Stimulated activated CD8-positive, alpha-beta memory T cell treated with anti-CD3 and anti-CD28 coated beads, Interleukin-7, amount 100 ng/mL, for 4 hours (primary cell): ENCODE data around the gene B3GLCT.
"Not testable (repeated sequence)": the region's sequence is repeated elsewhere in the genome, so short reads cannot be mapped to it uniquely, and the experiment has no call there.

Experiments used
- DNase-seq, 2 donors: peaks; one replicate each; pipeline ENCODE4 v3.0.0-alpha.2; 2020; ENCODE audit warnings: low read depth in 2 of 2

The B3GLCT gene

GRCh38 chr13:31278869-31279268 is 79.1 kb downstream of the B3GLCT start:
- DNase-seq = no peak

DNA sequence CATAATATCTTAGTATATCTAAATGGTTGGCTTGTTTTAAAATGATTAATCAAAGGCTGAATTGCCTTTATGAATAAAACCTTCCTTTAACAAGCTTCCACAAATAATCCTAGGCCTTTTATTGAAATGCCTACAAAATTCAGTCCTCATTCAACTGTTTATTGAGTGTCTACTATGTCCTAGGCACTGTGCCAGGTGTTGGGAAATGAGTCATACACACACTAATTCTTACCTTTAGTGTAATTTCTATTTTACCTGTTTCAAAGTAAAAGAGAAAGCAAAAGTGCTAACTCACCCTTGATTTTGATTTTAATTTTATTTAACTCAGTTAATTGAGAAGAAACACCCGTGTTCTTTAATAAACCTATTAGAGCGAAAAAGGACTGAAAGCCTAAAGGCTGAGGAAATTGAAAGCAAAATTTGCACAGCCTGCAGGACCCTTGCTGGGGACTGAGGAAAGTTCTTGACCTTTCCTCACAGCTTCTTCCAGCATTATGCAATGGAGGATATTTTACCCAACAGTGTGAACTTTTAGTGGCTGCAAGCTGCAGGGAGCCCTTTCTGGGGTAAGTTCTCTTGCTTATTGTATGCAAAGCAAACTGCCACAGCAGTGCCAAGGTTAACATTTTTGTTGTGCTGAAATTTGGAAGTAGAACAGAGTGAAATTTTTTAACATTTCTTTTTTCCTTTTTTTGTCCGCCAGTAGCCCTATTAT is 83.1 kb downstream of the B3GLCT start:
- no peak for DNase-seq

- no peak for DNase-seq
Measured at GRCh38 chr13:31286930-31287329, 87.2 kb downstream of the B3GLCT start.

DNA sequence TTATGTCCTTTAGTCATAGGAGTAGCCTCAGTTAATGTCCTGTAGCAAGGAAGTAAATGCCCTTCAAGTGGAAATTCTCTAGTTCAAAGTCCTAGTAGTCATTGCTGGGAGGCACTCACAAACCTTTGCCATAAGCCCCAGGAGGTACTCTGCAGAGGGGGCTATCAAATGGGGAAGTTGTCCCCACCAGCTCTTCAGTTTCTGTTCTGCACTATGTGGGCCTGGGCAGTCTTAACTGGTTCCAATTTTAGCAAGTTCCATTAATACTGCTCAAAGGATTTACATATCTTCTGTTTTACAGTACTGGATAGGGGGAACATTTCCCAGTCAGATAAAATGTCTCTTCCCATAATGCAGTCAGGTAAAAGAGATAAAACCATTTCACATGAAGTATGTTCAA is 101.3 kb downstream of the B3GLCT start:
- no peak for DNase-seq

GRCh38 chr13:31310356-31310755 is 110.6 kb downstream of the B3GLCT start:
- DNase-seq = no peak

DNA sequence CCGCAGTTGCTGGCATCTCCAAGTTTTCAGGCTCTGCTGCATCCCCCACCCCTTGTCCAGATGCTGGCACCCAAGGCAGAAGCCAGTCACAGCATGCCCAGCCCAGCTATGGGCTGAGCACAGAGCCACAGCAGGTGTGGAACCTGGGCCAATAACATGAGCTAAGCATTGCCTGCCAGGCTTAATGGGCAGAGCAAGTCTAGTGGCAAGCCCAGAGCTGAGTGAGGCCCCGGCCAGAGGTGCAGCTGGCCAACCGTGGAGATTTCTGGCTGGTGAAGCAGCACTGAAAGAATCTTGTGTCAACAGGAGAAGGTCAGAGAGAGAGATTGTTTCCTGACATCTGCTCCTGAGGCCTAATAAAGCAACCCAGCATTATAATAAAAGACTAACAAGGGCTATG is 111.0 kb downstream of the B3GLCT start:
- DNase-seq = no peak

- DNase-seq = no peak
Measured at GRCh38 chr13:31311921-31312320, 112.1 kb downstream of the B3GLCT start.

DNA sequence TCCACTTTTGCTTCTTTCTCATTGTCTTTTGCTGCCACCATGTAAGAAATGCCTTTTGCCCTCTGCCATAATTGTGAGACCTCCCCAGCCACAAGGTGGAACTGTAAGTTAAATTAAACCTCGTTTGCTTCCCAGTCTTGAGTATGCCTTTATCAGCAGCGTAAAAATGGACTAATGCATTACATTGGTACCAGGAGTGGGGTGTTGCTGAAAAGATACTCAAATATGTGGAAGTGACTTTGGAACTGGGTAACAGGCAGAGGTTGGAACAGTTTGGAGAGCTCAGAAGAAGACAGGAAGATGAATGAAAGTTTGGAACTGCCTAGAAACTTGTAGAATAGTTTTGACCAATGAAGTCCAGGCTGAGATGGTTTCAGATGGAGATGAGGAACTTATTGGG is 115.2 kb downstream of the B3GLCT start:
- no peak for DNase-seq

GRCh38 chr13:31320946-31321345 is 121.2 kb downstream of the B3GLCT start:
- no peak for DNase-seq

- no peak for DNase-seq
Measured at GRCh38 chr13:31321457-31321856, 121.7 kb downstream of the B3GLCT start.

GRCh38 chr13:31322026-31322425 is 122.3 kb downstream of the B3GLCT start:
- no peak for DNase-seq

GRCh38 chr13:31322702-31323405 is 123.1 kb downstream of the B3GLCT start:
- no peak for DNase-seq

- no peak for DNase-seq
Measured at GRCh38 chr13:31327182-31327860, 127.5 kb downstream of the B3GLCT start.

GRCh38 chr13:31328549-31329235 is 128.9 kb downstream of the B3GLCT start:
- DNase-seq = no peak

- no peak for DNase-seq
Measured at GRCh38 chr13:31330236-31330635, 130.5 kb downstream of the B3GLCT start.

DNA sequence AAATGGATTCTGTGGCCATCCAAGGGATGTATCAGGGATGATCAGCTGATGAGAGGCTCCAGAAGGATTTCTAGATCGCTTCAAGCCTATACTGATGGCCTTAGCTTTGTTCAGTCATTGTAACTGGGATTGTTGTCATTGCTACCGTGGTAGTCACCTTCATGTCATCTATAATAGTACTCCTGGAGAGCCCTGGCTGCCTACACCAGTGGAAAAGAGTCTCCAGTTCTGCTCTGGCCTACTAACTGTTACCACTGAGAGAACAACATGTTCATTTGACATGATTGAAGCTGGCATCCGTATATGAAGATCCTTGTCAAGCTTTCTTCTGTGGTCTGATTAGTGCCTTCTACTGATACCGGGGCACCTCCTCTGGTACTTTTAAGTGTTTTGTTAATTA is 131.3 kb downstream of the B3GLCT start:
- no peak for DNase-seq

DNA sequence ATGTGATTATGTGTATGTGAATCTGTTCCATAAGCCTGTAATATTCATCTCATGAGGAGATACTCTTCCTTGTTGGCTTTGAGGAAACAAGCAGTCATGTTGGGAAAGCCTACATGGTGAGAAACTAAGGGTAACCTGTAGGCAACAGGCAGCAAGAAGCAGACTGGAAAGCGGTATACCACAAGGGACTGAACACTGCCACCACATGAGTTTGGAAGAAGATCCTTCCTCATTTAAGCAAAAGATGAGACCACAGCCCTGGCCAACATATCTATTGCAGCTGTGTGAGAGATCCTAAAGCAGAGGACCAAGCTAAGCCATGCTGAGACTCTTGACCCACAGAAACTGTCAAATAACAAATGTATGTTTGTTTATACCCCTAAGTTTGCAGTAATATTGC is 134.8 kb downstream of the B3GLCT start:
- no peak for DNase-seq

- no peak for DNase-seq
Measured at GRCh38 chr13:31334994-31335557, 135.3 kb downstream of the B3GLCT start.

DNA sequence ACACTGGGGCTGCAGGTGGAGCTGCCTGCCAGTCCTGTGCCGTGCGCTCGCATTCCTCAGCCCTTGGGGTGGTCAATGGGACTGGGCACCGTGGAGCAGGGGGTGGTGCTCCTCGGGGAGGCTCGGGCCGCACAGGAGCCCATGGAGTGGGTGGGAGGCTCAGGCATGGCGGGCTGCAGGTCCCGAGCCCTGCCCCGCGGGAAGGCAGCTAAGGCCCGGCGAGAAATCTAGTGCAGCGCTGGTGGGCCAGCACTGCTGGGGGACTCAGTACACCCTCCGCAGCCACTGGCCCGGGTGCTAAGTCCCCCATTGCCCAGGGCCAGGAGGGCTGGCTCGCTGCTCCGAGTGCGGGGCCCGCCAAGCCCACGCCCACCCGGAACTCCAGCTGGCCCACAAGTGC is 139.8 kb downstream of the B3GLCT start:
- DNase-seq = not testable (repeated sequence)

GRCh38 chr13:31340848-31341247 is 141.1 kb downstream of the B3GLCT start:
- not testable (repeated sequence) for DNase-seq

- no peak for DNase-seq
Measured at GRCh38 chr13:31346891-31347290, 147.1 kb downstream of the B3GLCT start.

DNA sequence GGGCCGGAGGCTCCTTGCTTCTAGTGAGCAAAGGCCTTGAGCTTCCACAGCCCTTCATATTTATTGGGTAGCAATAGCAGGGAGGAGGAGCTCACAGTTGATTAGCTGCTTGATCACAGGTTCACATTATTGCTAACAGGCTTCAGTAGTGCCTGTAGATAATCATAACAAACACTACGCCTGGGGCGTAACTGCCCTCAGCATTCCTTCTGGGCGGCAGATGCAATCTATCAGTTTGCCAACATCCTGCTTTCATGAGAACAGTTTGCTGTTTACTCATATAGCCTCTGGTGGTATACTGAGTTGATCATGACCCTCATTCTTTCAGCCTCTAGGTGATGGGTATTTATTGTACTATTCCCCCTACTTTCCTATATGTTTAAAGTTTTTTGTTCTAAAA is 149.4 kb downstream of the B3GLCT start:
- no peak for DNase-seq
